Endothelial cell of umbilical vein (primary cell): ENCODE data around the gene MICAL3. TPM values are rescaled to one million over a fixed set of nuclear protein-coding genes. Genes with fewer than 3 reads are reported as not detected.

Experiments
- BruUV-seq: library from RNA; stranded (reverse); fragments of 400-500 nt; replicated peaks from 2 replicates; lab custom pipeline; 2021; lab: Mats Ljungman, UMichigan
- CTCF ChIA-PET: fragments of 300-600, 350-600 bp; sonication (Branson Sonifier 250); formaldehyde crosslinking; loops from one replicate; lab custom pipeline; 2021; ENCODE audit warnings: antibody characterized with exemption, inconsistent platforms; lab: Charles Lee
- POLR2A ChIA-PET: fragments of 300-600, 350-600 bp; sonication (Branson Sonifier 250); formaldehyde crosslinking; loops from one replicate; lab custom pipeline; 2021; ENCODE audit warnings: antibody characterized with exemption, inconsistent platforms; lab: Charles Lee
- DNase-seq: peaks from one replicate; pipeline ENCODE4 v3.0.0-alpha.2; 2011; ENCODE audit warnings: low read depth, low spot score
- FAIRE-seq: peaks from 2 replicates; lab custom pipeline; 2011; peaks lifted over from hg19 to GRCh38; lab: Jason Lieb, UNC
- H2AFZ ChIP-seq: 2 replicates; pipeline ENCODE4 v1.6.0; 2012; ENCODE audit warnings: low read depth, low read length, control low read depth, inconsistent platforms
- H3K27ac ChIP-seq: 2 replicates; pipeline ENCODE4 v1.5.1; 2011; ENCODE audit warnings: low read depth, mild to moderate bottlenecking, control low read depth, low read length, moderate library complexity; ENCODE audit not compliant: insufficient read depth
- H3K27me3 ChIP-seq, 2 experiments: 2 replicates each; pipeline versions ENCODE4 v1.6.0 to v1.6.1; 2011; ENCODE audit warnings: low read length in 2 of 2, mixed read lengths in 1 of 2; ENCODE audit not compliant: control insufficient read depth in 2 of 2, insufficient read depth in 2 of 2
- H3K36me3 ChIP-seq, 2 experiments: 2 replicates in 1 of 2; 3 replicates in 1 of 2; pipeline ENCODE4 v1.5.1; 2011; ENCODE audit warnings: low read length in 2 of 2, mild to moderate bottlenecking in 1 of 2, moderate library complexity in 1 of 2; ENCODE audit not compliant: control insufficient read depth in 2 of 2, insufficient read depth in 2 of 2; ENCODE audit errors: extremely low read depth in 1 of 2
- H3K4me1 ChIP-seq: 3 replicates; pipeline ENCODE4 v1.5.1; 2011; ENCODE audit warnings: mild to moderate bottlenecking, low read length; ENCODE audit not compliant: control insufficient read depth, insufficient read depth; ENCODE audit errors: extremely low read depth
- H3K4me2 ChIP-seq: 2 replicates; pipeline ENCODE4 v1.6.1; 2011; ENCODE audit warnings: low read length, control low read depth, mixed read lengths; ENCODE audit not compliant: insufficient read depth
- H3K4me3 ChIP-seq, 3 experiments: fragments of 200-600 bp in 1 of 3; sonication (generic), shearing (Covaris generic) in 1 of 3; replicated peaks in 1 of 3; 2 replicates each; pipeline ENCODE4 v1.5.1; 2011 to 2016; ENCODE audit warnings: control low read depth in 3 of 3, low read length in 3 of 3, mild to moderate bottlenecking in 2 of 3, inconsistent platforms in 1 of 3, low read depth in 1 of 3, moderate library complexity in 1 of 3; ENCODE audit not compliant: insufficient read depth in 1 of 3
- H3K79me2 ChIP-seq: 2 replicates; pipeline ENCODE4 v1.6.0; 2012; ENCODE audit warnings: low read length, inconsistent platforms; ENCODE audit not compliant: control insufficient read depth, insufficient read depth
- H3K9ac ChIP-seq: replicated peaks from 2 replicates; pipeline ENCODE3; 2011; ENCODE audit warnings: low read length, control low read depth; ENCODE audit not compliant: insufficient read depth; ENCODE audit errors: extremely low read depth
- H3K9me1 ChIP-seq: replicated peaks from 3 replicates; pipeline ENCODE4 v1.6.0; 2011; ENCODE audit warnings: mild to moderate bottlenecking, low read length; ENCODE audit not compliant: control insufficient read depth, insufficient read depth; ENCODE audit errors: extremely low read depth
- H3K9me3 ChIP-seq: replicated peaks from 2 replicates; pipeline ENCODE4 v1.5.1; 2012; ENCODE audit warnings: low read length, inconsistent platforms; ENCODE audit not compliant: control insufficient read depth, insufficient read depth
- H4K20me1 ChIP-seq: replicated peaks from 2 replicates; pipeline ENCODE3; 2011; ENCODE audit warnings: mild to moderate bottlenecking, low read length; ENCODE audit not compliant: control insufficient read depth, insufficient read depth; ENCODE audit errors: extremely low read depth
- EZH2 ChIP-seq: IDR thresholded peaks from 2 replicates; pipeline ENCODE4 v1.6.1; 2012; ENCODE audit warnings: borderline replicate concordance, low read depth, mild to moderate bottlenecking, moderate library complexity, low read length, inconsistent platforms; ENCODE audit not compliant: severe bottlenecking
- FOS ChIP-seq: IDR thresholded peaks from 2 replicates; pipeline ENCODE4 v1.6.1; 2011; ENCODE audit warnings: mild to moderate bottlenecking, low read length, moderate library complexity, borderline replicate concordance; ENCODE audit not compliant: insufficient read depth
- GATA2 ChIP-seq: IDR thresholded peaks from 2 replicates; pipeline ENCODE4 v1.7.0; 2011; ENCODE audit warnings: low read depth, mild to moderate bottlenecking, moderate library complexity, mixed read lengths, low read length; ENCODE audit not compliant: insufficient read length, insufficient read depth
- JUN ChIP-seq: IDR thresholded peaks from 2 replicates; pipeline ENCODE4 v1.6.1; 2011; ENCODE audit warnings: borderline replicate concordance, low read depth; ENCODE audit not compliant: insufficient read length, insufficient read depth
- MYC ChIP-seq: IDR thresholded peaks from one replicate; pipeline ENCODE4 v1.6.1; 2011; ENCODE audit warnings: mild to moderate bottlenecking, low read depth, low read length
- POLR2A ChIP-seq: IDR thresholded peaks from 2 replicates; pipeline ENCODE4 v1.6.1; 2012; ENCODE audit warnings: low read depth, mild to moderate bottlenecking, control low read depth, low read length
- POLR2AphosphoS5 ChIP-seq: IDR thresholded peaks from 2 replicates; pipeline ENCODE4 v1.6.1; 2012; ENCODE audit warnings: low read depth, mild to moderate bottlenecking, control low read depth, low read length, moderate library complexity; ENCODE audit not compliant: insufficient read depth
- dilution Hi-C: fragments of 300-500 bp; cut with MboI; formaldehyde crosslinking; loops from one replicate; pipeline ENCODE4 v1.15.0; 2019; ENCODE audit warnings: low sequenced_read_pairs; ENCODE audit not compliant: extremely low pct_ligation_motif_present
- intact Hi-C: fragments of 100-400 bp; cut with micrococcal nuclease; formaldehyde crosslinking; loops from one replicate; pipeline ENCODE4 v1.10.0; 2022
- polyA plus RNA-seq, 4 experiments: library from polyadenylated mRNA; depleted of rRNA in 3 of 4; stranded (reverse) in 3 of 4; unstranded in 1 of 4; fragments of >200 nt; gene quantifications; 2 replicates each; pipeline versions ENCODE4 v1.2.1 to v1.2.3, GENCODE V29; 2011 to 2012; ENCODE audit warnings: missing spikeins in 1 of 4
- total RNA-seq: library from RNA; stranded (reverse); gene quantifications from 2 replicates; pipeline ENCODE4 v1.2.3, GENCODE V29; 2021
- TF ChIP-seq, protein P1 (sequence below): IDR thresholded peaks from 2 replicates; pipeline ENCODE4 v1.6.1; 2011; ENCODE audit not compliant: insufficient read depth, insufficient read length
- TF ChIP-seq, protein P2 (sequence below), 2 donors: IDR thresholded peaks; 1 replicate in 1 of 2; 2 replicates in 1 of 2; pipeline ENCODE4 v1.5.1; 2011; ENCODE audit warnings: low read length in 2 of 2, mild to moderate bottlenecking in 2 of 2, moderate library complexity in 2 of 2, control low read depth in 1 of 2, inconsistent platforms in 1 of 2, low read depth in 1 of 2; ENCODE audit not compliant: insufficient read depth in 1 of 2; ENCODE audit errors: extremely low read depth in 1 of 2

Gene MICAL3
- total and polyA plus RNA-seq, 2 donors (not counting 3 experiments of a cell fraction or from before 2014, with no cell fraction given) = 14.5 to 63.7 TPM

DNA sequence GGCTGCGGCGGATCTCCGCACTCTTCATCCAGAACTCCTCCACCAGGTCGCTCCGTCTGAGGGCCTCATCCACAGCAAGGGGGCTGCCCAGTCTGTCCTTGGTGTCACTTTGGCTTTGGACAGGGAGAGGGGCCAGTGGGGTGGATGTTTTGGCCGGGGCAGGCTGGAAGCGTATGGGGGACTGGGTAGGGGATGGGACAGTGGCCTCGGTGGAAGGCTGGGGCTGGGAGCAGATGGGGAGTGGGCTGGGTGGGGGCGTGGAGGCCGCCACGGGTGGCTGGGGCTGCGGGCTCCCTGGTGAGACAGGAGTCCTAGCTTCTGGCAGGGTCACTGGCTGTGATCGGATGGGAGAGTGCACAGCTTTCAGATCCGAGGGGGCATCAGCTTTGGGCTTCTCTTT, 205.7 kb downstream of the MICAL3 start:
- Histone ChIP-seq H3K9me1 (no peaks in the 10 kb centered on the region), H3K4me2 (no peak overlapping the region), H4K20me1 (no peaks in the 10 kb centered on the region), H3K9ac (no peak overlapping the region), H2AFZ (no peak overlapping the region), H3K9me3 (no peaks in the 10 kb centered on the region), H3K79me2 (no peaks in the 10 kb centered on the region), H3K27ac (no peak overlapping the region), H3K27me3 (no peaks in the 10 kb centered on the region), H3K4me3 (no peak overlapping the region), H3K36me3 (peaks cover 2 to 14% of the 10 kb centered on the region in 2 experiments), H3K4me1 (no peaks in the 10 kb centered on the region)
- intact Hi-C loops = no loop called here
- FAIRE-seq (no peak), DNase-seq (no peak)
- TF ChIP-seq, protein P1, sequence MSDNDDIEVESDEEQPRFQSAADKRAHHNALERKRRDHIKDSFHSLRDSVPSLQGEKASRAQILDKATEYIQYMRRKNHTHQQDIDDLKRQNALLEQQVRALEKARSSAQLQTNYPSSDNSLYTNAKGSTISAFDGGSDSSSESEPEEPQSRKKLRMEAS = no peak
- TF ChIP-seq, protein P2, sequence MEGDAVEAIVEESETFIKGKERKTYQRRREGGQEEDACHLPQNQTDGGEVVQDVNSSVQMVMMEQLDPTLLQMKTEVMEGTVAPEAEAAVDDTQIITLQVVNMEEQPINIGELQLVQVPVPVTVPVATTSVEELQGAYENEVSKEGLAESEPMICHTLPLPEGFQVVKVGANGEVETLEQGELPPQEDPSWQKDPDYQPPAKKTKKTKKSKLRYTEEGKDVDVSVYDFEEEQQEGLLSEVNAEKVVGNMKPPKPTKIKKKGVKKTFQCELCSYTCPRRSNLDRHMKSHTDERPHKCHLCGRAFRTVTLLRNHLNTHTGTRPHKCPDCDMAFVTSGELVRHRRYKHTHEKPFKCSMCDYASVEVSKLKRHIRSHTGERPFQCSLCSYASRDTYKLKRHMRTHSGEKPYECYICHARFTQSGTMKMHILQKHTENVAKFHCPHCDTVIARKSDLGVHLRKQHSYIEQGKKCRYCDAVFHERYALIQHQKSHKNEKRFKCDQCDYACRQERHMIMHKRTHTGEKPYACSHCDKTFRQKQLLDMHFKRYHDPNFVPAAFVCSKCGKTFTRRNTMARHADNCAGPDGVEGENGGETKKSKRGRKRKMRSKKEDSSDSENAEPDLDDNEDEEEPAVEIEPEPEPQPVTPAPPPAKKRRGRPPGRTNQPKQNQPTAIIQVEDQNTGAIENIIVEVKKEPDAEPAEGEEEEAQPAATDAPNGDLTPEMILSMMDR (IDR thresholded peaks at IDR 0.05; ENCODE audit: extremely low read depth in 1 of 2, insufficient read depth in 1 of 2, low read depth in 1 of 2, low read length in 2 of 2) = no peak
- TF ChIP-seq POLR2A (no peak), POLR2AphosphoS5 (no peak), FOS (no peak), EZH2 (no peak), MYC (no peak), JUN (no peak), GATA2 (no peak)
- no TSS peak for BruUV-seq
- POLR2A ChIA-PET = no interaction called here
- CTCF ChIA-PET = interaction anchor here (1.4 to 2.4 kb wide), 4 partner anchors 10 to 257 kb away, joined by 3 to 7 read pairs (median 6); no protein-coding TSS in a partner anchor
- dilution Hi-C loops = no loop called here
